IPS-NIHi7 (cell line): Measurements from ENCODE around the gene UBB.

Experiments
- DNase-seq: peaks from one replicate; pipeline ENCODE4 v3.0.0; 2012; ENCODE audit warnings: mixed read lengths; ENCODE audit errors: extremely low spot score

The UBB gene

DNA sequence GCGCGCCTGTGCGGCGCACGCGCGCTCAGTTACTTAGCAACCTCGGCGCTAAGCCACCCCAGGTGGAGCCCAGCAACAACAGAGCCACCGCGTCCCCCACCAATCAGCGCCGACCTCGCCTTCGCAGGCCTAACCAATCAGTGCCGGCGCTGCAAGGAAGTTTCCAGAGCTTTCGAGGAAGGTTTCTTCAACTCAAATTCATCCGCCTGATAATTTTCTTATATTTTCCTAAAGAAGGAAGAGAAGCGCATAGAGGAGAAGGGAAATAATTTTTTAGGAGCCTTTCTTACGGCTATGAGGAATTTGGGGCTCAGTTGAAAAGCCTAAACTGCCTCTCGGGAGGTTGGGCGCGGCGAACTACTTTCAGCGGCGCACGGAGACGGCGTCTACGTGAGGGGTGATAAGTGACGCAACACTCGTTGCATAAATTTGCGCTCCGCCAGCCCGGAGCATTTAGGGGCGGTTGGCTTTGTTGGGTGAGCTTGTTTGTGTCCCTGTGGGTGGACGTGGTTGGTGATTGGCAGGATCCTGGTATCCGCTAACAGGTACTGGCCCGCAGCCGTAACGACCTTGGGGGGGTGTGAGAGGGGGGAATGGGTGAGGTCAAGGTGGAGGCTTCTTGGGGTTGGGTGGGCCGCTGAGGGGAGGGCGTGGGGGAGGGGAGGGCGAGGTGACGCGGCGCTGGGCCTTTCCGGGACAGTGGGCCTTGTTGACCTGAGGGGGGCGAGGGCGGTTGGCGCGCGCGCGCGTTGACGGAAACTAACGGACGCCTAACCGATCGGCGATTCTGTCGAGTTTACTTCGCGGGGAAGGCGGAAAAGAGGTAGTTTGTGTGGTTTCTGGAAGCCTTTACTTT lies at the start of gene UBB:
Gene UBB, plus strand, starts transcription at position 452 of the 856 bp plus-strand sequence. CDS start 817 bp downstream, outside the sequence.
- peak; percentile 93 for DNase-seq

DNA sequence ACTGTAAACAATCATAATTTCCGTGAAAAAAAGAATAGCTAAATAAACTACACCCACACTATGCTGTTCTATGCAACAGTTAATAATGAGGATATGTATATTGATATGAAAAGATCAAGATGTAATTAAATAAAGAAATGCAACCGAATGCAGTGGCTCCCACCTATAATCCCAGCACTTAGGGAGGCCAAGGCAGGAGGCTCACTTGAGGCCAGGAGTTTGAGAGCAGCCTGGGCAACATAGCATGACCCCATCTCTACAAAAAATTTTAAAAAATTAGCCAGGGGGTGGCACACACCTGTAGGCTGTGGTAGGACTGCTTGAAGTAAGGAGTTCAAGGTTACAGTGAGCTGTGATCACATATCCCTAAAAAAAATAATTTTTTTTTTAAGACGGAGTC lies 42.5 kb upstream of the UBB start:
- no peak for DNase-seq

DNA sequence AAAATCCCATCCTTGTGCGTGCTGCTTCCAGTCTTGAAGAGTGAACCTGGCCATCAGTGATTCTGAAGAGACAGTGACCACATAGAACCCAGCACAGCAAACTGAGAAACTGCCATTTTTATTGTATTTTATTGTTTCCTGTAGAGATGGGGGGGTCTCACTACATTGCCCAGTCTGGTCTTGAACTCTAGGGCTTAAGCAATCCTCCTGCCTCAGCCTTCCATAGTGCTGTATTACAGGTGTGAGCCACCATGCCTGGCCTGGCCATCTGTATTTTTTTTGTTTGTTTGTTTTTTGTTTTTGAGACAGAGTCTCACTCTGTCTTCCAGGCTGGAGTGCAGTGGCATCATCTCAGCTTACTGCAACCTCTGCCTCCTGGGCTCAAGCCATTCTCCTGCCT lies 41.5 kb upstream of the UBB start:
- no peak for DNase-seq

DNA sequence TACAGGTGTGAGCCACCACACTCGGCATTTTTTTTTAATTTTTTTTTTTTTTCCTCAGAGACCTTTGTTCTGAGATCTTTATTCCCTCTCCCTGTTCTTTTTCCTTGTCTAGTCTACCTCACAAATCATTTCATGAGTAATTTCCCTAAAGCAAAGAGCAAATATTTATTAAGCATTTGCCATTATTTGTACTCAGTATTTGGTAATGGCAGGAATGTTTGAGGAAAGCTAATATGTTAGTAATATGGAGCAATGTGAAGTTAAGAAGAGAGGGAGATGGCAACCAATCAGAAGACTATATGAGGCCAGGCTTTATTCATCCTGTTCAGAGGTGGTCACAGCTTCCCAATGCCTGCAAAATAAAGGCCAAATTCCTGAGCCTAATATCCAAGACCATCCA lies 40.9 kb upstream of the UBB start:
- no peak for DNase-seq

DNA sequence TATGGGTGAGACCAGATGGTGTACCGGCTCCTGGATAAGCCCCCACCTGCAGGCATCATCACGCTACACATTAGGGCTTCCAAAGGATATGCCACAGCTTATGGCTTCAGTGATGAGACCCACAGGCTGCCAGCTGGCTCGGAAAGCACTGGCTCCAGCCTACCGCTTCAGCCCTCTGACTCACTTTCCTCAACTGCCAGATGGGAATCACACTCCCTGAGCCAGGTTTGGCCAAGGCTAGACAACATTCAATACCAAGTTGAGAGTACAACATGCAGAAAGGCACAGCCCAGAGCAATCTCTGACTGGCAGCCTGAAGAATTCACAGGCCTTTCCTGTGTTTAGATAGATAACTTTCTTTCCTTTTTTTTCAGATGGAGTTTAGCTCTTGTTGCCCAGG lies 37.9 kb upstream of the UBB start:
- no peak for DNase-seq

DNA sequence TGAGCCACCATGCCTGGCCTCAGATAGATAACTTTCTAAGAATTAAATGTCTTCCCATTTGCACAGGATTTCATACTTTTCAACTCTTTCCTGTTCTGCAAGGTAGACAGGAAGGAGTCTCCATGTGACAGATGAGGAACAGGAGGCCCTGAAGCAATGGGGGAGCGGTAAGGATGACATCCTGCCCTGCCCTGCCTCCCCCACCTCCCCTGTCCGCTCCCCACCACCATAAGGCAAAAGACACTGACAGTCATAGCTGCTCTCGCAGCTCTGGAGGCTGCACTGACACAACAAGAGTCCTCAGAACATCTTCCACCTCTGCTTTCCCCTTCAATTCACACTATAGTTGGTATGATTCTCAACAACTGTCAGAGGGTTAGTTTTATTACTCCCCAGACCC lies 37.3 kb upstream of the UBB start:
- DNase-seq, result no peak

DNA sequence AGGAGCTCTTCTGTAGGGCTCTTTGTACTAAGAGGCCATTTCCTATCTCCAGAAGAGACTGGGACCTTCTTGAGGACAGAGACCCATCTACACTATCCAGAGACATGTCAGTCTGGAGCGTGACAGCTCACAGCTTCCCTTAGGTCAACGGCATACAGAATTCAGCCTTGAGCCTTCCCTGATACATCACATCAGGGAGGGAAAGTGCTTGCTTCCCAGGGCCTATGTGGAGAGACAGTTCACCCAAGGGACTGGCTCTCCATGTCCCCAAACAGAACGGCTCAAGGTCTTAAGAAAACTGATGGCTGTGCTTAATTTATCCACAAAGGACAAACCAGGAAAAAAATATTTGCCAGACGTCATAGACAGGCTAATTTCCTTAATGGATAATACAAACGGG lies 35.3 kb upstream of the UBB start:
- no peak for DNase-seq

DNA sequence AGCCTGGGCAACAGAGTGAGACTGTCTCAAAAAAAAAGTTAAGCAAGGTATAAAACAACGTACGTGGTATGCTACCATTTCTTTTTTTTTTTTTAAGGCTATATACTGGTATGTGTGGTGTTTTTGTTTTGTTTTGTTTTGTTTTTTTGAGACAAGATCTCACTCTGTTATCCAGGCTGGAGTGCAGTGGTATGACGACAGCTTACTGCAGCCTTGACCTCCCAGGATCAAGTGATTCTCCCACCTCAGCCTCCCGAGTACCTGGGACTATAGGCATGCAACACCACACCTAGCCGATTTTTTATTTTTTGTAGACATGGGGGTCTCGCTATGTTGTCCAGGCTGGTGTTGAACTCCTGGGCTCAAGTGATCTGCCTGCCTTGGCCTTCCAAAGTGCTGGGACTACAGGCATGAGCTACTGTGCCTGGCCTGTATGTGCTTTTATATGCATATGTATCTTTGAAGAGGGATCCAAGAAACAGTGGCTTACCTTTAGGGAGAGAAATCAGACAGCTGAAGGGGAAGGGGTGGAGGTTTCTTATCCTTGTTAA lies 34.1 kb upstream of the UBB start:
- no peak for DNase-seq

DNA sequence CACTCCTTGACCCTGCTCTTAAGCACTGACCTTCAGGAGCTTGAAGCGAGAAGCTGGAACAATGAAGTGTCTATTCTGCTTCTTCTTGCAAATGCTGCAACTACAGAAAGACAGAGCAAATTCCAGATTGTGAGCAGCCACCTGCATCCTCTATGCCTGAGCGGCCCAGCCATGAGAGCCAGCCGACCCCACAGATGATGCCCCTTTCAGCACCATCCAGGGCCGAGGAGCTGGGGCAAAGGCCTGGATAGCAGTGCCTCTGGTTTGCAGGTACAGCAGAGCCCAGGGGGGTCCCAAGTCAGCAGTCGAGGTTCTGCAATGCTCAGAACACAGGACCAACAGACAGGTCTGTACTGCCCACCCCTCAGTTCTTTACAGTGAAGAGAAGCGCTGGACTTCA lies 32.3 kb upstream of the UBB start:
- DNase-seq, result no peak

DNA sequence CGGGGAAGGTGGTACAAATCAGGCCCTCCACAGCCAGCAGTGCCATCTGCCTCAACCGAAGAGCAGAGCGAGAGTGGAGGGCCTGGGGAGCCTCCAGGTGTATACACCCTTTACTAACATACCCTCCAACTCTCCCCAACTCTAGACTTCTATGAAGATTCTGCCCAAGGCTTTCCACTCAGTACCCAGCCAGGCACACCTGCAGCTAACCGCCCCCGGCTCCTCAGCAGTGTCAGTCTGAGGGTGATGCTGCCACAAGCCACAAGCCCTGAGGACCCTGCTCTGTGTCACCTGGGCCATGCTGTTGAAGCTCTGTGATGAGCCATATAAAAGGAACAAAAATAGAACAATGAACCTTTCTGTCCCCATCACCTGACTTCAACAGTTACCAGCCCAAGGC lies 31.5 kb upstream of the UBB start:
- DNase-seq, result no peak

DNA sequence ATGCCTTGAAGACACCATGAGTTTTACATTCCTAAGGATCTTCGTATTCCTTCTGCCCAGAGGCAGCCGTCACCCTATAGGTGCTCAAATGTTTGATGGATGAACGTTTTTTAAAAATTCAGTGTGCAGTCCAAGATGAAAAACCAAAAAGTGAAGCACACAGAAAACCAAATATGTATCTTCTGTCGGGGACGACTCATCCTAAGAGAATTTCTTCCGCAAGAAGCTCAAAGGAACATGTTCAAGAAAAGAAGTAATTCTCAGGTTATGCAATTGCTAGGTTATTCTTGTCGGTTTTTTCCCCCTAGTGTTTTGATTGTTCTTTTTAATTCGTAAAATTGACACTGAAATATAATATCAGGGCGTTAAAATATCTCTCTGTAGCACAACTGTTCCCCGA lies 29.1 kb upstream of the UBB start:
- DNase-seq, result no peak

DNA sequence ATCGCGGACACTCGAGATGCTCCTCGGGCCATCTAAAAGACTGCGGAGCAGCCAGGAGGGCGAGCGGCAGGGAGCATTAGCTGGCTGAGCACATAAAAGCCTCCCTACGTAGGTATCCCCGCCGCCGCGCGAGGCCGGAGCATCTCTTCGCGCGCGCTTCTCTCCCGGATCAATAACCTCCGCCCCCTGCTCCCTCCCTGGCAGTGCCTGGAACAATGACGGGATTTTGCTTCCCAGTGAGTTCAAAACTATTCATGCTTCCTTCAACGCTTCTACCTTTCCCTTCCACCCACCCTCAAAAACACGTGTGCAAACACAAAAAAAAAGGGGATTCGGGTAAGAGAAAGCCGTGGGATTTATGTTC lies 28.6 kb upstream of the UBB start:
- DNase-seq, result peak; percentile 54

DNA sequence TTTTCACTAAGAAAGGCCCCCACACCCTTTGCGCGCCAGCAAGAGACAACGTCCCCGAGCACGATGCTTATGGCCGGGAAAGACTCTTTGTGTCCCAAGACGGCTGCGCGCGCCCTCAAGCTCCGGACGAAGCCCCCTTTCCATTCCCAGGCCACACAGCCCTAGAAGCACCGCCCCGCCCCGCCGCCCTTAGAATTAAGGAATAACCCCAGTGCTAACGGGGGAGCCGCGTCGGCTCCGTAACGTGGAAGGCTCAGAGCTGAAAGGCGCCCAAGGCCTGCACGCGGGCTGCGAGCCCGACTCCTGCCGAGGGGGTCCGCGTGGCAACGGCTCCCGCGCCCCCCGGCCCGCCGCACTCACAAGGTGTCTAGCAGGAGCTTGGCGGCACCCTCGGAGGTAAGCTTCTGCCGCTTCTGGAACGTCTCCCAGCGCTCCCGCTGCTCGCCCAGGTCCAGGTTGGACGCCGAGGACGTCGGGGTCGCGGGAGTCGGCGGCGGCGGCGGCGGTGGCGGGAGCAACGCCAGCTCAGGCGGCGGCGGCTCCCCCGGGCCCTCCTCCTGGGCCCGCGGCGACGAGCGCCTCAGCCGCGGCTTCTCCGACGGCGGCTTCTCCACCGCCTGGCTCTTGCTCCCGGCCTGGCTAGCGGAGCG lies 28.1 kb upstream of the UBB start:
- DNase-seq, result peak; percentile 46

DNA sequence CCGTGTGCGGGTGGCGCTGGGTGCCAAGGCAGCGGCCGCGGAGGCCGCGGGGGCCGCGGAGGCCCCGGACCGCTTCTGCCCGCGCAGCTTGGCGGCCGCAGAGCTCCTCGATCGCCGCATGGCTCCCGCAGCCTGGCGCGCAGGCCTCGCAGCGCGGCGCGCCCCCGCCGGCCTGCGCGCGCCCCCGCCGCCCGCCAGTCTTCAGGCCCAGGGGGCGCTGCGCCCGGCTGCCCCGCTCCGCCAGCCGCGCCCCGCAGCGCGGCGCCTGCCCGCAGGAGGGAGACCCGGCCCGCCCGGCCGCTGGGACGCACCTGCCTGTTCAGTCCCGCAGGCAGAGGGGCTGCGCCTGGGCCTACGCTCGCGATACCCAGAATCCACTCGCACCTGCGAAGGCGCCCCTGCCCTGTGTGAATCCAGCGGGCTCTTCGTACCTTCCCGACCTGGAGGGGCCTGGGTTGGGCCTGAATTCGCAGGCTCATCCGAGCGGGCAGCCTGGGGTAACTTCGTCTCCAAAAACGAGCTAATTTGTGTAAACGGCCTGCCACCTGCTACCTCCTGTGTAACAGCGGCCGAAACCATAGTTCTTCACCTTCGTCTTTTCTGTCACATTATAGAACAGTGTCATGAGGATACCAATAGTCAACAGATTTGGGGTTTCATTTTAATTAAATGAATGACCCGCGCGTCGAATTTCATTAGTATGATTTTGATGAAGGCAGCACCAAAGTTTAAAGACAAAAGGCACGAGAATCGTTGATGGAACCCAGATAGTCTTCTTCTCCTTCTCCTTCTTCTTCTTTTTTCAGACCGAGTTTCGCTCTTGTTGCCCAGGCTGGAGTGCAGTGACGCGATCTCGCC lies 27.3 kb upstream of the UBB start, which contains the start of gene CENPV:
Gene CENPV, minus strand, starts transcription at position 153 of the 858 bp plus-strand sequence. Its CDS starts 33 bp downstream, at position 120.
- DNase-seq, result peak; percentile 94

DNA sequence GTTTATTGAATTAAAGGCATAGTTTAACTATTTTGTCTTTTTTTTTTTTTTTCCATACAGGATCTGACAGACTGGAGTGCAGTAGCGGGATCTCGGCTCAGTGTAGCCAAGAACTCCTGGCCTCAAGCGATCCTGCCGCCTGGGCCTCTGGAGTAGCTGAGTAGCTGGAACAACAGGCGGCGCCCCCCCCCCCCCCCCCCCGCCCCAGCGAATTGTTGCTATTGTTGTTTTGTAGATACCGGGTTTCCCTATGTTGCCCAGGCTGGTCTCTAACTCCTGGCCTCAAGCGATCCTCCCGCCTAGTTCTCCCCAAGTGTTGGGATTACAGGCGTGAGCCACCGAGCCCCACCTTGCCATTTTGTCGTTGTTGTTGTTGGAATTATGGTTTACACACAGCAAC lies 26.3 kb upstream of the UBB start:
- no peak for DNase-seq

DNA sequence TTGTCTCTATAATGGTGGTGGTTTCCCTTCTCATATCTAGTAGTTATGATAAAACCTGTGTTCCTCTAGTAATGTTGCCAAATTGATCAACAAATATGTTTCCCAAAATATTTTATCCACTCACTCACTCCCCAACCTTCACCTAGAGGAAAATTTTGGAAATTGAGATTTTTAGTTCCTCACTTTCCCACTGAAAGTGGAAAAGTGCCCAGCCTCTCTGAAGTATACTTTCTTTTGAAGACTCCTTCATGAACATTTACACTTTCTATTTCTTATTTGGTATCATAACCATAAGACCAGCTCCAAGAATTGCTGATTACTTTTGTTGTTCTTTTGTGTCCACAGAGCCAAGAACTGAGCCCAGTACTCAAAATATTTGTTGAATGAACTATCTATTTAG lies 22.5 kb upstream of the UBB start:
- DNase-seq, result no peak

DNA sequence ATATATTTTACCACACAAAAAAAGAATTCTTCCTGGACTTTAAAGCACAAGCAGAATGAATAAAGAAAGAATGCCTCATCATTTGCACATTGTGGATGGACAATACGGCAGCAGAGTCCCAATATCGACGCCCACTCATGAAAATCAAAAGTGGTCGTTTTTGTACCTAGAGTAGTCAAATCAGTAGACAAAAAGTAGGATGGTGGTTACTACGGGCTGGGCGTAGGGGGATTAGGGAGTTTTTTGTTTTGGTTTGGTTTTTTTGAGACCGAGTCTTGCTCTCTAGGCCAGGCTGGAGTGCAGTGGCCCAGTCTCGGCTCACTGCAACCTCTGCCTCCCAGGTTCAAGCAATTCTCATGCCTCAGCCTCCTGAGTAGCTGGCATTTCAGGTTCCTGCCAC lies 19.0 kb upstream of the UBB start:
- DNase-seq, result no peak

DNA sequence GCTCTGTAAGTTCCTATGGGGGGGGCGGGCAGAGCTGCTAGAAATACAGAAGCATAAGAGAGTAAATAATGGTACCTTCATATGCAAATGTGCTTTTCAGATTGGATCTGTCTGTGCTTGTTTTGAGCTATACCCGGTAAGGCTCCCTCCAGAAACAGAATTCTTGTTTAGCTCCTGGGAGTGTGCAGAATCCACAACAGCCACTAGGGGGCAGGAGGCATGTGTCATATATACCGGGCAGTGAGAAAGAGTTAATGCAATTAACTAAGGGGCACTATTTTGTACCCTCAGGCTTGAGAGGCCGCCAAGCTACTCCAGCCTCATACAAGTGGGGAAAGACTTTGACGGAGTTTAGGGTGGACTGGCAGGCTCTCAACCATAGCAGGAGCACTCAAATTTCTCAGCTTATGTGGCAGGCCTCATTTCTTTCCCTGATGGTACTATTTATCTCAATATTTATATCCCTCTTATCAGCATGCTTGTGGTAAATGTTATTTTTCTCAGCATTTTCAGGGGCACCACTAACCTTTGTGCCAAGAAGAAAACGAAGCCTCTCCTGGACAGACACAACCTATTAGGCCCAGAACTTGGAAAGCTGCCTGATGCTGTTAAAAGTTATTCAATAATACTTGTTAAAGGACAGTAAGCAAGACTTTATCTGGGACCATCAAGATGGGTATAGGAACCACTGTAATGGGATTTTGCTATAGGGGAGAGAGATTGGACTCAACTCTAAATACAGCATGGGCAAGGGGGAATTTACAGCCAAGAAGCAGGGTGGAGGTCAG lies 16.9 kb upstream of the UBB start:
- DNase-seq, result peak; percentile 77

DNA sequence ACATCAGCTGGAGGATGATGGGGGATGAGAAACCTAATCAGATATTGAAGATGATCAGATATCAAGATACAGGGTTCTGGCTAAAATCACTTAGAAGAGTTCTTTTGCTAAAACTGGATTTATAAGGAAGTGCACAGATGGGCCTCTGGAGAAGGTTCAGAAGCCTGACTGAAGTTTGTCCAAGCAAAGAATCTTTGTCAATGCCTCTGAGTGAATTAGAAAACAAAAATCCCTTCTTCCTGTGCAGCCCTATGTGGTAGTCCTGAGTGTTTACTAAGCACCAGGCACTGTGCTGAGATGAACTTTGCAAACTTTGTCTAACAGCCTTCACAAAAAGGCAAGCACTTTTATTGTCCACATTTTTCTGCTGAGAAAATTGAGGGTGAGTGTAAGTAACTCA lies 16.3 kb upstream of the UBB start:
- DNase-seq, result no peak

DNA sequence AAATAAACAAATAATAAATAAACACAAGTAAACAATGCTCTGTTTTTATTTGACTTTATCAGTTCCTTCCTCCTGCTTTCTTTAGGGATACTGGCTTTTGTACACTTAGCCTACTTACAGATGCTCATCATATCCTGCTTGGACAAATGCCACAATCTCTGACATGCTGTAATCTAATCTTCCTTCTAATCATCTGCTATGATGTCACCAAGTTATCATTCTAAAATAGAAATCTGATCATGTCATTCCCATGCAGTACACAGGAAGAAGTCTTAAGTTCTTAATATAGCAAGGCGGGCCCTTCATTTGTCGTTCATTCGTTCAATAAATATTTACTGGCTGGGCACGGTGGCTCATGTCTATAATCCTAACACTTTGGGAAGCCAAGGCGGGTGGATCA lies 9.1 kb upstream of the UBB start:
- DNase-seq, result no peak
